Hepatocyte (in vitro differentiated cells): ENCODE results near the gene SLAIN2.

Source experiments
- EZH2 ChIP-seq: fragments of 200-600 bp; sonication (generic); IDR thresholded peaks from 2 replicates; pipeline ENCODE4 v1.6.1; 2016; ENCODE audit warnings: antibody characterized with exemption, mild to moderate bottlenecking, borderline replicate concordance
- EZH2phosphoT487 ChIP-seq: fragments of 200-600 bp; sonication (generic); IDR thresholded peaks from one replicate; pipeline ENCODE4 v1.6.1; 2018; ENCODE audit warnings: antibody characterized with exemption, mild to moderate bottlenecking, low read depth, moderate library complexity; ENCODE audit not compliant: unreplicated experiment, severe bottlenecking
- TF ChIP-seq, protein P1 (sequence below): fragments of 200-600 bp; sonication (generic); IDR thresholded peaks from 2 replicates; pipeline ENCODE4 v1.5.1; 2016; ENCODE audit warnings: antibody characterized with exemption, mild to moderate bottlenecking; ENCODE audit not compliant: poor library complexity

DNA sequence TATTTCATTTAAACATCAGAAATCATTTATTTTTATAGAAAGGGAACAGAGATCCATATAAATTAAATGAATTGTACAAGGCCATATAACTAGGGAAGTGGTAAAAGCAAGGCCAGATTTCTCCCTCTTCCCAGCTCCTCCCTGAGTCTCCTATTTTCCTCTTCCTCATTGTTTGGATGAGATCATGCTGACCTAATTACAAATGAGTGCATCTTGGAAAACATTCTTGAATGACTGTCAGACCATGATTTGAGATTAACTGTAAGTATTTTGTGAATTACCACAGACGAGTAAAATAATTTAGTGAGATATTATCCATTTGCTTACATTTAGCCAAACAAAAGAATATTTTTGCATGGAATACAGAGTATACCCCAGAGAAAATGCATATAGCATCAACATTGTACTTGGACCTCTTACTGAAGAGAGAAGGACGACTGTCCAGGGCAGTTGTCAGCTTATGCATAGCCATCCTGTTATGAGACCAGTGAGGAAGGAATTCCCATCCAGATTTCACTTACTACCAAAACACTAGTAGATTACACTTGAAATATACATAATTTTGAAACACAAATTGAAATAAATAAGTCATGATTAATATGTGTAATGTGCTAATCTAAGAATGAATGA, 47.3 kb downstream of the SLAIN2 start:
- TF ChIP-seq, protein P1, sequence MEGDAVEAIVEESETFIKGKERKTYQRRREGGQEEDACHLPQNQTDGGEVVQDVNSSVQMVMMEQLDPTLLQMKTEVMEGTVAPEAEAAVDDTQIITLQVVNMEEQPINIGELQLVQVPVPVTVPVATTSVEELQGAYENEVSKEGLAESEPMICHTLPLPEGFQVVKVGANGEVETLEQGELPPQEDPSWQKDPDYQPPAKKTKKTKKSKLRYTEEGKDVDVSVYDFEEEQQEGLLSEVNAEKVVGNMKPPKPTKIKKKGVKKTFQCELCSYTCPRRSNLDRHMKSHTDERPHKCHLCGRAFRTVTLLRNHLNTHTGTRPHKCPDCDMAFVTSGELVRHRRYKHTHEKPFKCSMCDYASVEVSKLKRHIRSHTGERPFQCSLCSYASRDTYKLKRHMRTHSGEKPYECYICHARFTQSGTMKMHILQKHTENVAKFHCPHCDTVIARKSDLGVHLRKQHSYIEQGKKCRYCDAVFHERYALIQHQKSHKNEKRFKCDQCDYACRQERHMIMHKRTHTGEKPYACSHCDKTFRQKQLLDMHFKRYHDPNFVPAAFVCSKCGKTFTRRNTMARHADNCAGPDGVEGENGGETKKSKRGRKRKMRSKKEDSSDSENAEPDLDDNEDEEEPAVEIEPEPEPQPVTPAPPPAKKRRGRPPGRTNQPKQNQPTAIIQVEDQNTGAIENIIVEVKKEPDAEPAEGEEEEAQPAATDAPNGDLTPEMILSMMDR, result no peak
- TF ChIP-seq EZH2, result no peak
- no peak for TF ChIP-seq EZH2phosphoT487
